HCT116 (cell line): ENCODE results near the gene DPF1.
"Not testable (repeated sequence)": the region's sequence is repeated elsewhere in the genome, so short reads cannot be mapped to it uniquely, and the experiment has no call there.

Experiments
- CTCF ChIP-seq, 3 experiments: fragments of 200-600 bp in 1 of 3; sonication (generic) in 1 of 3; IDR thresholded peaks in 2 of 3; conservative IDR thresholded peaks in 1 of 3; 2 replicates each; pipeline ENCODE4 v1.5.1; 2012 to 2017; ENCODE audit warnings: low read depth in 2 of 3, low read length in 2 of 3, antibody characterized with exemption in 1 of 3, borderline replicate concordance in 1 of 3, control low read depth in 1 of 3, mild to moderate bottlenecking in 1 of 3, mixed read lengths in 1 of 3, mixed run types in 1 of 3, moderate library complexity in 1 of 3; ENCODE audit not compliant: insufficient read depth in 1 of 3
- EZH2phosphoT487 ChIP-seq: fragments of 200-600 bp; IDR thresholded peaks from 2 replicates; pipeline ENCODE4 v1.6.1; 2018; ENCODE audit warnings: antibody characterized with exemption, borderline replicate concordance
- ZFX ChIP-seq: fragments of 450-650 bp; IDR thresholded peaks from 2 replicates; pipeline ENCODE4 v1.6.1; 2017

GRCh38 chr19:38230506-38231133 is 6.6 kb upstream of the DPF1 start:
- not testable (repeated sequence) for TF ChIP-seq ZFX; CTCF (IDR thresholded peaks at IDR 0.05 in 2 of 3, conservative IDR thresholded peaks at IDR 0.05 in 1 of 3; ENCODE audit: borderline replicate concordance in 1 of 3, insufficient read depth in 1 of 3, low read depth in 2 of 3, low read length in 2 of 3); EZH2phosphoT487
